GM19240 (cell line): ENCODE measurements around the gene MEGF9.
"Not testable (repeated sequence)": the region's sequence is repeated elsewhere in the genome, so short reads cannot be mapped to it uniquely, and the experiment has no call there.

Experiments
- DNase-seq: peaks from one replicate; pipeline ENCODE4 v3.0.0; 2011; ENCODE audit warnings: low spot score; ENCODE audit not compliant: insufficient read length

MEGF9 gene

DNA sequence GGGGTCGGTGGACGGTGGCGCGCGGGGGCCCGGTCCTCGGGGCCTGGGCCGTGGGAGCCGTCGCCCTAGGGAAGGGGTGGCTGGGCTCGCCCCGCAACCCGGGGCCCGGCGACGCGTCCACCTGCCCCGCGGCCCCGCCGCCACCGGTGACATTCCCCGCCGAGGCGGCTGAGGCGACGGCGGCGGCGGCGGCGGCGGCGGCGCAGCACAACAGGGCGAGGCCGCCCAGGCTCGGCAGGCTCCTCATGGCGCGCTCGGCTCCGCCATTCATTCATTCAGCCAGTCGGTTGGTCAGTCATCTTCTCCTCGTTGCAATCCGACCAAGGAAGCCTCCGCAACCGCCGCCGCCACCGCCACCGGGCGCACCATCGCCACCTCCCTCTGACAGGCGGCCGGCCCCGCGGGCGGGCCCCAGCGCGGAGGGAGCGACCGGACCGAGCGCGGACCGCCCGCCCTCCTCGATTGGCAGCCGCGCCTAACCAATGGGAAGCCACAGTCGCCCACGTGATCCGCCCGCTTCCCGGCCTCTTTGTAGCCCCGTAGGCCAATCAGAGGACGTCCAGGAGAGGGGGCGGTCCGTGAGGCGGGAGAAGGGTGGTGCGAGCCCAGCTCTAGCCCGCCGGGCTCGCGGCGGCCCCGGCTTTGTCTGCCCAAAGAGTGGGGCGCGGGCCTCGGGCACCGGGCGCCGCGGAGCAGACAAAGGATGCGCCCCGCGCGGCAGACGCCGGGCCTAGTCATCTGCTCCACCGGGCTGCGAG, at the start of gene MEGF9:
Gene MEGF9 (minus strand): TSS at position 383 of the 758 bp plus-strand sequence. CDS start 112 bp downstream, at position 271.
- DNase-seq = peak; percentile 87

DNA sequence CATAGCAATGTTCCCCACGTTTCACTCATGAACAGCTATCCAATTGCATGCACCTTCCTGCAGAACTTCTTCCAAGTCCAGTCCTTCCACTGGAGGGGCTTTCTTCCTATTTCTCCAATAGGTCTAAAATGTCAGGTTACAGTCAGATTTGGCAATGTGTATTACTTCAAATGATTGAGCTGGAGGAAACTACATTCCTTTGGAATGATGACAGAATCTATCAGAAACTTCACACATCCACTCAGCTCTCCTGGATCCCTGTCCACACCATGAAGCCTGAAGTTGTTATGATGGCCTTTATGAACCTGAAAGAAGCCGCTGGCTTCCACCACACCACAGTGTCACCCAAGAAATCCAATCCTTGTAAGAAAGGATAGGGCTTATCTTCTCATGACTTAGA, 46.7 kb upstream of the MEGF9 start:
- no peak for DNase-seq

DNA sequence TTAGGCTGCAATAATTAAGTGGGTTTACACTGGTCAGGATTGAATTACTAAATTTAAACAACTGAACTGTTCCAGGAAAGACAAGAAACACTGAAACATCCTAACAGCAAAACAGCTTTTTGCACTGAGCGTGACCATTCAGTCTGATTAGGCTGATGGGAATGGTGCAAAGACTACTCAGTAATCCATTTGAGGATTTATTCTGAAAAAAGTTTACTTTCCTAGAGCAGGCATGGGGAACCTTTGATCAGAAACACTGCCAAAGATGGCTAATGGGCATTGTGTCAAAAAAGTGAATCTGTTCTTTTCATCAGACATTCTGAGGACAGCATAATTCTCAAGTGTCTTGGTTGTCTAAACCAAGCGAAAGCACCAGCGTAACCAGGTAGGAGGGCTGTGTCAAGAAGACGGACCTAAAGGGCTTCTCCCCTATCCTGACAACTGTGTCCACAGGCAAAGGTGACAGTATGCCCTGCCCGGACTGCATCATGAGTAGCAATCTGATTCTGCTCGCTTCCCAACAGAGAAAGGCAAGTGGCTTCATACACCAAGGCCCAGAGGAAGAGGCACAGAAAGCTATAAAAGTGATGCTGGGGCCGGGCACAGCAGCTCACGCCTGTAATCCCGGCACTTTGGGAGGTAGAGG, 45.6 kb upstream of the MEGF9 start:
- no peak for DNase-seq

DNA sequence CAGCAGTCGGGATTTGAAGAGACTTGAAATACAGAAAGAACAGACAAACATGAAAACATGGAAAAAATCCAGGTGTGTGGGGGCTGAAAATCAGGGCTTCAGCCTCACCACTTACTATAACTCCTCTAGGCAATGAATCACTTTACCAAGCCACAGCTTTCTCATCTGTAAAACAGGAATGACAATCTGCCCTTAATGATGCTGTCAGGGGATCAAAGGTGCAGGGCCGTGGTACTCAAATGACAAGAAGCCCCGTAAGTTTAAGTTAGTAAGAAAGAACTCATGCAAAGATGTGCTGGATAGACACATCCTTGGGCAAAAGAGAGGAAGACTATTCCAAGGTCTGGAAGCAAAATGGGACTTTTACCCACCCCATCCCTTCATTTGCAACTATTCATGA, 44.3 kb upstream of the MEGF9 start:
- DNase-seq = no peak

DNA sequence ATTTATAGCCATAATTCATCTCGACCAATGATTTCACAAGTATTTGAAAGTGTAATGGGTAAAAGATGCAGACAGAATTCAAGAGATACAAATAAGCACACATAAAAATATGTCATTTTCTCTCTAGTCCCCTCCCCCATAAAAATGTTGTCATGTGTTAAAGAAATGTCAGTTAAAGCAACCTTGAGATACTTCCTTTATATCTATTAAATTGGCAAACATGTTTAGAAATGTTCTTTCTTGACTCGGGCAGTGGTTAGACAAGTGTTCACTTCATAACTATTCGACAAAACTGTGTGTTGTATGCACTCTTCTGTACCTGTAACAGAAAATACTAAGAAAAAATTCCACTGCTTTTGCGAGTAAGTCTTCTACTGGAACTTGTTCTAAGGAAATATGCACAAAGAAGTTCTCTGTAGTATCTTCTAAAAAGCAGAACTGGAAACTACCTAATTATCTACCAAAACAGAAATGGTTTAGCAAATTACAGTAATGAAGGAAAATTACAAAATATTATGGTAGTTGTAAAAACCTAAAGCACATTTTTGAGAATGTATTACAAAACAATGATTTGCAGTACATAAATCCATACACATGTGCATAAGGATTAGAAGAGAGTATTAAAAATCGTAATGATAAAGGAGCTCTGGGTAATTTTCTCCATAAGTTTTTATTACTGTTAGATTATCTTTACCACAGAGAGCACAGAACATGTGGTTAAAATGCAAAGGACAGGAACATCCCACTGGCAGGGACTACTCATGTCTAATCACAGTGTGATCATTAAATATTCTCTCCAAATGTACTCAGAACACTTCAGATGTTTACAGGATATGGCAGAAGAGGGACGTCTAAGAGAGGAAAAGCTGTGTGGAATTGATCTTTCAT, 43.0 kb upstream of the MEGF9 start:
- no peak for DNase-seq

DNA sequence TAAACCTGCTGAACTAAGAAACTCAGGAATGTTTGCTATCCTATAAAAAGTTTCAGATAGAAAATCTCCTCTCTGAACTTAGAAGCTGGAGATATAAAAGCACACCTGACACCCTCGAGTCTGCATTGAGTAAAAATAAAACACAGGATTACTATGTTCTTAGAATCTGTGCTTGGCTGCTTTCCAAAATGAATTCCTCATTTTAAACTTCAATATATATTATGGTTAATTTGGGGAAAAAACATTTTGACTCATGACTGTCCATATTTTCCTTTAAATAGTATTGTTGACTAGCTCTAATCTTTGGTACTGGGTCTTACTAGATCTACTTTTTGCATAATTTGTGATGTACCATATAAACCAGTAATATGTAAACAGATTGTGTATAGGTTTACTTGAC, 42.3 kb upstream of the MEGF9 start:
- no peak for DNase-seq

DNA sequence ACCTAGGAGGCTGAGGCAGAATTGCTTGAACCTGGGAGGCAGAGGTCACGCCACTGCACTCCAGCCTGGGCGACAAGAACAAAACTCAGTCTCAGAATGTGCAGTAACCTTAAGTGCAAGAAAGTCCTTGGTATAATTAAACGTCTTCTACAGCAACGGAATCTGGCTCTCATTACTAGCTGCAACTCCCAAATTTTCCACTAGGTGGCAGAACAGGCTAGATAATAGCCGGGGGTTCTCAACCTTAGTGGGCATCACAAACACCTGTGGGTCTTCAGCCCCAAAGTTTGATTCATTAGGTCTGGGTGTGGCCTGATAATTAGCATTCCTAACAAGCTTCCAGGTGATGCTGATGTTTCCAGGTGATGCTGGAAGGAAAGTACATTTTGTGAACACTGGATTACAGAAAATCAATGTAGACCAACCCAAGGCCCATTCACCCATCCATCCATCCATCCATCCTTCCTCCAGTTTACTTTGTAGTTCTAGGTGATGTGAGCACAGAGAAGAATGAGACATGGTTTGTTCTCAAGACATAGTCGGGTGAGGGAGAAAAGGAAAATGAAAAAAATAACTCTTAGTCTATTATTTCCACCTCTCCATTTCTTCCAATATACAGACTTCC, 41.7 kb upstream of the MEGF9 start:
- peak; percentile 29 for DNase-seq

DNA sequence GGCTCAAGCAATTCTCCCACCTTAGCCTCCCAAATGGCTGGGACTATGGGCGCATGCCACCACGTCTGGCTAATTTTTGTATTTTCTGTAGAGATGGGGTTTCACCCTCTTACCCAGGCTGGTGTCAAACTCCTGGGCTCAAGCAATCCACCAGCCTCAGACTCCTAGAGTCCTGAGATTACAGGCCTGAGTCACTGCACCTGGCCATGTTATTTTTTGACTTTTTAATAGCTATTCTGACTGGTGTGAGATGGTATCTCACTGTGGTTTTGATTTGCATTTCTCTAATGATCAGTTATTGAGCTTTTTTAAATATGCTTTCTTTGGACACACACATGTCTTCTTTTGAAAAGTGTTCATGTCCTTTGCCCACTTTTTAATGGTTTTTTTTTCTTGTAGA, 40.8 kb upstream of the MEGF9 start:
- no peak for DNase-seq

DNA sequence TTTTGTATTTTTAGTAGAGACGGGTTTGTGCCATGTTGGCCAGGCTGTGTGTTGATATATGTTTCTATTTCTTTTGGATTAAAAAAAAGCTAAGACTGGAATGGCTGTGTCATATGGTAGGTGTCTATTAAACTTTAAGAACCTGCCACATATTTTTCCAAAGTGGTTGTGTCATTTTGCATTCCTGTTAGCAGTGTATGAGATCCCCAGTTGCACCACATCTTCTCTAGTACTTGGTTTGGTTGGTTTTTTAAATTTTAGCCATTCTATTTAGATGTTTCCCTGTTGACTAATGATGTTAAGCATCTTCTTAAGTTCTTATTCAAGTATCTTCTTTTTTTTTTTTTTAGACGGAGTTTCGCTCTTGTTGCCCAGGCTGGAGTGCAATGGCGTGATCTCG, 36.2 kb upstream of the MEGF9 start:
- DNase-seq = no peak

DNA sequence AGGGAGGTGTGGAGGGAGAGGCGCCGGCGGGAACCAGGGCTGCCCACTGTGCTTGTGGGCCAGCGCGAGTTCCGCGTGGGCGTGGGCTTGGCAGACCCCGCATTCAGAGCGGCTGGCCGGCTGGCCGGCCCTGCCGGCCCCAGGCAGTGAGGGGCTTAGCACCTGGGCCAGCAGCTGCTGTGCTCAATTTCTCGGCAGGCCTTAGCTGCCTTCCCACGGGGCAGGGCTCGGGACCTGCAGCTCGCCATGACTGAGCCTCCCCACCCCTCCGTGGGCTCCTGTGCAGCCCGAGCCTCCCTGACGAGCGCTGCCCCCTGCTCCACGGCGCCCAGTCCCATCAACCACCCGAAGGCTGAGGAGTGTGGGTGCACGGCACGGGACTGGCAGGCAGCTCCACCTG, 32.1 kb upstream of the MEGF9 start:
- not testable (repeated sequence) for DNase-seq

DNA sequence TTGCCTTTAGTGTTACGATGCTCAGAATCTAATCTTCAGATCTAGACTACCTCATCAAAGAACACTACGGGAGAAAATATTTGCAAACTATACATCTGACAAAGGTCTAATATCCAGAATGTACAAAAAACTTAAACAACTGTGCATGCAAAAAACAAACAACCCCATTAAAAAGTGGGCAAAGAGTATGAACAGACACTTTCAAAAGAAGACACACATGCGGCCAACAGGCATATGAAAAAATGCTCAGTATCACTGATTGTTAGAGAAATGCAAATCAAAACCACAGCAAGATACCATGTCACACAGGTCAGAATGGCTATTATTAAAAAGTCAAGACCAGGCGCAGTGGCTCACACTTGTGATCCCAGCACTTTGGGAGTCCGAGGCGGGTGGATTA, 31.0 kb upstream of the MEGF9 start:
- no peak for DNase-seq

DNA sequence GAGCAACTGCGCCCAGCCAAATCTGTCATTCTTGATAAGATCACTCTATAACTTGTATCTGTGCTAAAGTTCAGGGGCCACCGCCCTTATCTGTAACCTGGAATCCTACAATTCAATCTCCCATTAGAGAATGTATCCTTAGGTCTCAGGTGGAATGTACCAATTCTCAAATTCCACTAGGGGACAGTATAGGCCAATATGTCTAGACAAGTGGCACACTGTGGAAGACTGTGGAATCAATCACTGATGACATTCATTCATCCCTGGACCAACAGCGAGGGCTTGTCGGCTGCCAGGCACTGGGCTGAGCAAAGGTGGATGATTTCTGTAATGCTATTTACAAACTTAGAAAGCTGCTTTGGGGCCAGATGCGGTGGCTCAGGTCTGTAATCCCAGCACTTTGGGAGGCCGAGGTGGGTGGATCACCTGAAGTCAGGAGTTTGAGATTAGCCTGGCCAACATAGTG, 28.7 kb upstream of the MEGF9 start:
- peak; percentile 58 for DNase-seq

DNA sequence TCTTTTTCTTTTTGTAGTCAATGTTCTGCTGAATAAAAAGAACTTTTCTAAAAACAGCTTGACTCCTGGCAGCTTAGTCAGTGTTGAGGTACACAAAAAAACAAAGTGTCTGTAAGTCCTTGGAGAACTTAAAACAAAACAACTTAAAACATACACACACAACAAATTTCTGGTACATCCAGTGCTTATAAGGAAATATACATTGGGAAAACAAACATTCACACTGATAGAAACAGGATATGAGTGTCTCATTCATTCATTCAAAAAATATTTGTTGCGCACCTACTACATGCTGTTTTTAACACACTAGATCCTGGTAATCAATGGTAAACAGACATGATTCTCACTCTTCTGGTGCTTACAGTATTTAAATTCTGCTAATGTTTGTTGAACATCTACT, 27.4 kb upstream of the MEGF9 start:
- no peak for DNase-seq

DNA sequence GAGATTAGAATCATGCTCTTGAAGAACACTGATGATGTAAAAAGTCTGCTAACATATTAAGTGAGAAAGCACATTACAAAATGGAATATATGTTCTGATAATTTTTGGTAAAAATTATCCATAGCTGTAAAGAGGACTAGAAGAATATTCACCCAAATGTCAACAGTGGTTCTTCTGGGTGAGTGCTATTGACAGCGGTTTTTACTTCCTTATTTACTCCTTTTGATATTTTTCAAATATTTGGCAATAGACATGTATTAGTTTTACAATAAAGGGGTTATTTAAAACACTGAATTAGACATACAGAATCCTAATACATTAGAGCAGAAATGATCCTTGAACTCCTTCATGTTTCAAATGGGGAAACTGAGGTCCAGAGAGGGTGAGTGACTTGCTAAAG, 26.9 kb upstream of the MEGF9 start:
- no peak for DNase-seq

DNA sequence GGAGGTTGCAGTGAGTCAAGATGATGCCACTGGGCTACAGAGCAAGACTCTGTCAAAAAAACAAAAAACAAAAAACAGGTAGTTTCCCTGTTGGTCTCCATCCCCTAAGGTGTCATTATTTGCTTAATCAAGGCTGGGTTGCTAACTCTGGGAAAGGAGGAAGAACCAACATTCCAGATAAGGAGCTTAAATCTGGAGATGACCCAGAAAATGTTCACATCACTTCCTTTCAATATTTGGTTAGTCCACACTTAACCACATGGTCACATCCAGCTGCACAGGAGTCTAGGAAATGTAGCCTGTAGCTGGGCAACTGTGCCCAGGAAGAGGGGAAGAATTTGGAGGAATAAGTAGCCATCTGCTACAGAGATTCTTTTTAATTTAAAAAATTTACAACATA, 25.9 kb upstream of the MEGF9 start:
- no peak for DNase-seq

DNA sequence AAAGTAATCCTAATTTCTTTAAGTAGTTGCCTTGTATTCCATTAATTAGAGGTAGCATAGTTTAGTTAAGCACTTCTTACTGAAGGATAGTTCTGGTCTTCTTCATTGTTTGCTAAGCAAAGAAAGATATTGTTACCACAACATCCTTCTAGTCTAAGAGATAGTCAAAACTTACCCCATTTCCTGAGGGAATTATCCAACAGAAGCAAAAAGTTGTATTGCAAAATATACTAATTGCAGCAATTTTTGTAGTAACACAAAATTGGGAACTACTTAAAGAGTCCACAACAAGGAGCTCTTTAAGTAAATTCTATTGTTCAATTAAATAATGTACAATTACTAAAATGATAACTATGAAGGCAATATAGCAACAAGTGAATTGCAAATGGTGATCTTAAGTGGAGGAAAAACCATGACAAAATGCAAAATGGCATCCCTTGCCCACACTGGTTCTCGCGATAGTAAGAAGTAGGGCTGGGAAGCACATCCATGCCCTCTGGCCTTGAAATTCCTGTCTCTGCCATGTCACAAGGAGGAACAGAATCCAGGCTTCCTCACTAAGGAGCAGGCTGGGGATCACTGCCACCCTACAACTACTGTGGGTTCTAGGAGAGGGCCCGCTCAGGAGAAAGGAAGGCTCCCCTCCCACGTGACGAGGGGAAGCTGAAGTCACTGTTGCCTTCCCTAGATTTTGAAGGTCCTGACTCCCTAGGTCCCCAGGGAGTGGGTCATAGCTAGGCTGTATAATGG, 23.3 kb upstream of the MEGF9 start:
- DNase-seq = no peak

DNA sequence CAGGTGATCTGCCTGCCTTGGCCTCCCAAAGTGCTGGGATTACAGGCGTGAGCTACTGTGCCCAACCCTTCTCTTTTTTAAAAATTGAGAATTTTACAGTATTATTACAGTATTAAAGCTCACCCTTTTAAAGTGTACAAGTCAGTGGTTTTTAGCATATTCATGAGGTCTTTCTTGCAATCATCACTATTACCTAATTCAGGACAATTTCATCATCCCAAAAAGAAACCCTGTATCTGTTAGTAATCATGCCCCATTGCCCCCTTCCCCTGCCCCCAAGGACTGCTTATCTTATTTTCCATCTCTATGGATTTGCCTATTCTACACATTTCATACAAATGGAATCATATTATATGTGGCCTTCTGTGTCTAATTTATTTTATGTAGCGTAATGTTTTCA, 22.6 kb upstream of the MEGF9 start:
- no peak for DNase-seq

DNA sequence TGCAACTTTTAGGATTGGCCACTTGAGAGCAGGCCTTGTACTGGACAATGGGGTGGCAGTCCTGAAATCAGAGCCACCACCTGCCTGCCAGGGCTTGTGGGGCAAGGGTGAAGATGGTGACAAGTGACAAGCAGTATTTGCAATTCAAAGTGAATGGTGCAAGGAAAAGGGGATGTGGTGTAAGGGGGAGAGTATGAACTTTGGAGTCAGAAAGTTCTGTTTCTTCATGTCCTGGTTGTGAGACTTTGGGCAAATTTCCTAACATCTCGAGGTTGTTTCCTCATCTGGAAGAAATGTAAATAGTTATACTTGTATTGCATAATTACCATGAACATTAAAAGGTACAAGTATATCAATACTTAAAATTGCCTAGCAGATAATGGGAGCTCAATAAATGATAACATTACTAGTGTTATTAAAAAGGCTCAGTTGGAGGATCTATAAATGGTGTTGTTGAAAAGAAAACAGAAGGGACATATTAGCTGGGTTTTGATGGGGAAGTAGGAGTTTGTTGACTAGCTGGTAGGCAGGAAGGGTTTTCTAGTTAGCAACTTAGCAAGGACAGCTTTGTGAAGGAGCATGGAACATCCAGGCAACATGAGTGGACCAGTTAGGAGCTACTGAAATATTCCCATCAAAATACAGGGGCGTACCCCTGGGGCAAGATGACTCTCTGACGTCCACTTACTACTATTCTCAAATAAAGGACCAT, 21.3 kb upstream of the MEGF9 start:
- DNase-seq = no peak

DNA sequence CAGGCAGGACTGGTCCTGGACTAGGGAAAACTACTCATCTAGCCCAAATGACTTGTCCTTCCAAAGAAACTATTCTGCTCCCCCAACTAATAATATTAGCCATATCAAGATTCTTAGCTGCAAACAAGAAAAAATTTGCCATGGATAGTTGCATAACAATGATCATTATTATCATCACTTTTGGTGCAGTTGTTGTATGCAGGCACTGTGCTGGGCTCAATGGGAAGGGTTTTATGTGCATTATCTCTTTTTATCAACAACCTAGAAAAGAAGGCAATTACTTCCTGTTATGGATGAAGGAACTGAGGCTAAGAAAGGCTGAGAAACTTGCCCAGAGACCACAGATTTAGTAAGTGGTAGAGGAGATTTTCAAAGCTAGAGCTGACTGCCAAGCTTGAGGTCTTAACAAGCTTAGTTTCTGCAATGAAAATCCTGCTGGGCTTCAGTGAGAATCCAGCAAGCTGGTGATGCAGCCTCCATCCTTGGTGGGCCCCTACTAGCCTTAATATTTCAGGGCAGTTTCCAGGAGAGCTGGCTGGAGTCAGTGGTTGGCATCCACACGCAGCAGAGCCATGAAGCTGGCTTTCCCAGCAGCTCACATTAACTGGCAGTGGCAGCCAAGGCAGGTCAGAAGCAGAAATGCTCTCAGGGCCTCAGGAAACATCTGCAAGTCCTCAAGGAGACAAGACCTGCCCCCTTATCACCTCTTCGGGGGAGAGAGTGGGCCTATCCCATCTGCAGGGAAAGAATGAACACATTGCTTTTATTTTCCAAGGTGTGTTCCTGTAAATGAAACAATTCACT, 20.5 kb upstream of the MEGF9 start:
- DNase-seq = no peak
